Activated T-cell treated with anti-CD3 and anti-CD28 coated beads, Interleukin-2, amount 50 U/mL, for 4 hours (primary cell): Measurements from ENCODE around the gene YEATS4. TPM values are rescaled to one million over a fixed set of nuclear protein-coding genes. Genes with fewer than 3 reads are reported as not detected.

Experiments used
- ATAC-seq, 2 donors: fragments of 200-7000 bp; cut with Tn5 transposase; one replicate each; pipeline ENCODE4 v1.10.0; 2021
- DNase-seq: peaks from one replicate; pipeline ENCODE4 v3.0.0-alpha.2; 2020
- H3K27me3 Mint-ChIP-seq: one replicate; pipeline ENCODE4 v1.8.0; 2021; ENCODE audit warnings: low read depth, mixed read lengths
- H3K36me3 Mint-ChIP-seq: one replicate; pipeline ENCODE4 v1.8.0; 2022; ENCODE audit warnings: mixed read lengths; ENCODE audit not compliant: insufficient read depth
- H3K4me1 Mint-ChIP-seq: one replicate; pipeline ENCODE4 v1.8.0; 2021; ENCODE audit warnings: low read depth, mixed read lengths
- H3K4me3 Mint-ChIP-seq: one replicate; pipeline ENCODE4 v1.8.0; 2021; ENCODE audit warnings: mild to moderate bottlenecking, moderate library complexity, mixed read lengths
- H3K9me3 Mint-ChIP-seq: one replicate; pipeline ENCODE4 v1.8.0; 2021; ENCODE audit warnings: mixed read lengths
- total RNA-seq, 3 donors: library from RNA; stranded (reverse); gene quantifications; one replicate each; pipeline ENCODE4 v1.2.1, GENCODE V29; 2021

Gene YEATS4
- total RNA-seq, 3 donors from 2014 or later, result 36.2 to 53.3 (median 39.8) TPM

DNA sequence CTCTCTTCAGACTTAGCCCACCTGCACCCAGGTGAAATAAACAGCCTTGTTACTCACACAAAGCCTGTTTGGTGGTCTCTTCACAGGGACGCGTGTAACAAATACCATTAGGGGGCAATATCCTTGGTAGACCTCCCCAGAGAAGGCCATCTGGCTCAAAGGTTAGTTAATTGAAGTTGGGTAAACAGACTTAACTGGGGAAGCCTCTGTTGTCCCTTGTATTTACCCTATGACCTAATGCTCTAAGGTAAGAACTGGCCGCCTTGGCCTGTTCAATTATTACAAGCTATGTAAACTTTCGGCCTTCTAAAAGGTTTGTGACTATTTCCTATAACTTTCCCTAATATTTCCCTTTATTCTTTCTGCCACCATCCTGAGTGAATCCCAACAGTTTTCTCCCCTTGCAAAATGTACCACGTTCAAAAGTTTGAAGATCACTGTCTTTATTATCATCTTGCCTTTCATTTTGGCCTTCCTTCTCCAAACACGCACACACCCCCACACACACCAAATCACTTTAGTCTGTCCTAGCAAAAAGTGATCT lies 26.7 kb upstream of the YEATS4 start:
- Mint-ChIP-seq H3K9me3 (no peaks in the 10 kb centered on the region), H3K4me3 (no peak overlapping the region), H3K36me3 (no peaks in the 10 kb centered on the region), H3K27me3 (no peaks in the 10 kb centered on the region), H3K4me1 (peaks cover 63% of the 10 kb centered on the region)
- no peak for ATAC-seq
- no peak for DNase-seq

DNA sequence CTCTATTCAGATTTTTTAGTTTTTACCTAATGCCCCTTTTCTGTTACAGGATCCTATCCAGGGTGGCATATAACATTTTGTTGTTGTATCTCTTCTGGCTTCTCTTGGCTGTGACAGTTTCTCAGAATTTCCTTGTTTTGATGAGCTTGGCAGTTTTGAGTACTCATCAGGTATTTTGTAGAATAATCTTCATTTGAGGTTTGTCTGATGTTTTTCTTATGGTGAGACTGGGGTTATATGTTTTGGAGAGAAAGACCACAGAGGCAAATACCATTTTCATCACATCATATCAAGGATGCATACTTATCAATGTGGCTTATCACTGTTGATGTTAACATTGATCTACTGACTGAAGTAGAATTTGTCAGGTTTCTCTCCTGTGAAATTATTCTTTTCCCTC lies 25.4 kb upstream of the YEATS4 start:
- no peak for ATAC-seq
- peaks cover 53% of the 10 kb centered on the region for H3K4me1 Mint-ChIP-seq
- H3K9me3 Mint-ChIP-seq, result no peaks in the 10 kb centered on the region
- no peaks in the 10 kb centered on the region for H3K36me3 Mint-ChIP-seq
- no peak for DNase-seq
- H3K4me3 Mint-ChIP-seq, result no peak overlapping the region
- H3K27me3 Mint-ChIP-seq, result no peaks in the 10 kb centered on the region

DNA sequence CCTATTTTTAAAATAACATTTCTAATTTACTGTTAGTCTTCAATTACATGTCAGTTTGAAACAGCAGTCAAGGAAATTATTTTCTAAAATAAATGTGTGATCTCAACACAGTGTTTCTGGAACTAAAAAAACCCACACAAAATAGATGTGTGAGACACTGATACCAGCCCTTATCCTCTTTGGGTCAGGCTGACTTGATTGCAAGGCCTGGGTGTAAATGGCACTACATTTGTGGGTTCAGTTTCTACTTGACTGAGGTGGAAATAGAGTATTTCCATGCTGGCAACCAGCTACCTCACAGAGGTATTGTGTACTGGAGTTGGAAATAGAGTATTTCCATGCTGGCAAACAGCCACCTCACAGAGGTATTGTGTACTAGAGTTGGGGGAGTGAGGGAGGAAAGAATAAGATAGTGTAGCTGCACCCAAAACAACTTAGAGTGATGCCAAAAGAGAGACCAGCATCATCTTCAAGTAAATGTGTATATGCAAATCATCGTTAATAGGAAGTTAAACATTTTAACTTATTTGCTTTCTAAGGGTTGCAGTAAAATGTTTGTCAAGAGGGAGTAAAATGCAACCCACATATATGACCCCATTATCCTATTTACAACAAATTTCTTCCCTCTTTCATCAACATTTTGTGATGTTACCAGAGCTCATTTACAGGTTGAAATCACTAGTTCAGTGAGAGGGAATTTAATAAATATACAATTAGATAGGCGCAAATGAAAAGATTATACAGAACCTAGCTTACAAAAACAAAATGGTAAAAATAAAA lies 22.0 kb upstream of the YEATS4 start:
- no peaks in the 10 kb centered on the region for H3K36me3 Mint-ChIP-seq
- H3K9me3 Mint-ChIP-seq, result no peaks in the 10 kb centered on the region
- DNase-seq (no peak), ATAC-seq (no peak)
- no peak overlapping the region for H3K4me3 Mint-ChIP-seq
- H3K27me3 Mint-ChIP-seq, result peaks cover 2% of the 10 kb centered on the region
- H3K4me1 Mint-ChIP-seq, result peaks cover 28% of the 10 kb centered on the region

DNA sequence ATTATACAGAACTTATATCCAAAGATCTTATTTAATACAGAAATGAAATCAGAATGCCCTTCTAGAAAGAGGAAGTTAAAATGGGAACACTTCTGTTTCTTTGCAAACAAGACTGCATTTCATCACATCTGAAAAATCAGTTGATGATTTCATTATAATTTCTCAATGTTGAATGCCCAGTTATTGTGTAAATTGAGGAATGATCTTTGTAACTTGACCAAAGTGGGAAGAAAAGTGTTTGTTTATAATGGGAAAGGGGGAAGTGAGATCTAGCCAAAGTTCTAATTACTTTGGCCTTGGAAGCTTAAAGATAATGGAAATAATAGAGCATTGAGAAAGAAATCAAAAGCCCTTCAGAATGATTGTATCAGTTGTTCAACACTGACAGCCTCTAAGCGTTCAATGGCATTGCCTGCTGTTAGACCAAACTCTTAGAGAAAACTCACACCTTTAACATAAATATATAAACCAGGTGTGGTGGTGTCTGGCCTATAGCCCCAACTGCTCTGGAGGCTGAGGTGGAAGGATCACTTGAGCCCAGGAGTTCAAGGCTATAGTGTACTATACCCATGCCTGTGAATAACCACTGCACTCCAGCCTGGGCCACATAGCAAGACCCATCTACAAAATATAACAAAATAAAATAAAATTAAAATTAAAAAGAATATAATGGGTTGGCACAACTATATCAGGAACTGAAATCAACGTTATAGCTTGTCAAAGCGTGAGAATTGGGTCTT lies 21.3 kb upstream of the YEATS4 start:
- ATAC-seq (no peak), DNase-seq (no peak)
- Mint-ChIP-seq H3K36me3 (no peaks in the 10 kb centered on the region), H3K4me1 (peaks cover 20% of the 10 kb centered on the region), H3K4me3 (no peak overlapping the region), H3K9me3 (no peaks in the 10 kb centered on the region), H3K27me3 (peaks cover 3% of the 10 kb centered on the region)

DNA sequence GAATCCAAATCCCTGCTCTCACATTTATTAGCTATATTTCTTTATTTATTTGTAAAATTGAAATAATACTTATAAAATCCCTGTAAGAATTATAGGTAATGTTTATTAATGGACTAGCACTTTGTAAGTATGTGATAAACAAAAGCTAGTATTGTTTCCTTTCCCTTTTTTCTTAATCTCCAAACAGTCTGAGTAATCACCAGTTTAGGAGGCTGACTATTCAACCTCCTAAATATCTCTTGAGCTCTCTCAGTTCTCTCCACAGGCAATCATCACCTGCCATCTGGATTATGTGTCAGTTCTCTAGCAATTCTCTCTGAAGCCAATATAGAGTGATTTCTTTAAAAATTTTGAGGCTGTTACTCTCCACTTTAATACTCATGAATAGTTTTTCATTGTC lies 20.6 kb upstream of the YEATS4 start:
- ATAC-seq (no peak), DNase-seq (no peak)
- Mint-ChIP-seq H3K27me3 (peaks cover 3% of the 10 kb centered on the region), H3K4me1 (peaks cover 17% of the 10 kb centered on the region), H3K4me3 (no peak overlapping the region), H3K36me3 (no peaks in the 10 kb centered on the region), H3K9me3 (no peaks in the 10 kb centered on the region)

DNA sequence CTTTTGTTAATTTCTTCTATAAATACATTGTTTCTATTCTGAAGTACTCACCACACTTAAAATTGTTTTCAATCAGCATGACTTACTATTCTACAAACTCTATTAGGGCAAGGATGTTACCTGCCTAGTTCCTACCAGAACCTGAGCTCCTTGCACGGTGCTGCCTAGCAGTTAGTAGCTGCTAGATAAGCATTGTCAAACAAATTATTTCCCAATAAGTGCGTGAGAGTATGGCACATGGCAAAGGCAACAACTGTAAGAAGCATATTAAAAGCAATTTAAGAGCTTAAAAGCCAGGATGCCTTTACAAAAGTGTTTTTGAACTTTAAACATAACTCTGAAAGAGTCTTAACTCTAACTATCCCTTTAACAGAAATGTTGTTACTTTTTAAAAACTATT lies 19.5 kb upstream of the YEATS4 start:
- Mint-ChIP-seq H3K4me1 (peaks cover 7% of the 10 kb centered on the region), H3K9me3 (no peaks in the 10 kb centered on the region), H3K27me3 (peaks cover 3% of the 10 kb centered on the region), H3K36me3 (no peaks in the 10 kb centered on the region), H3K4me3 (no peak overlapping the region)
- DNase-seq (no peak), ATAC-seq (no peak)

DNA sequence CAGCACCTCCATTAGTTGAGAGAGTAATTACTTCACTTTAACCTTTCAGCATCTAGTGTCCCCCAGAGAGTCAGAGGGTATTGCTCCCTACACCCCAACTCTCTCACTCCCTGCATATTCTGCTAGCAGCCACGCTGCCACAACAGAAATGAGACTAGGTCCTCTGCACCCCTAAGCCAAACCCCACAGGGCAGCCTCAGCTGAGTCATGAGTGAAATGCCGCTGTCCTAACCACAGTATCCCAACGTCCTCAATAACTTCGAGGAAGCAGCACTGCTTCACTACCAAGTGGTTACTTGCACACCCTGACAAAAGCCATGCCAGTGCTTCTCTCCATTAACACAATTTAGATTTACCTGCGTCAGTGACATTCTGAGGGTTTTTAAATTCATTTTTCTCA lies 18.2 kb upstream of the YEATS4 start:
- no peaks in the 10 kb centered on the region for H3K36me3 Mint-ChIP-seq
- no peak overlapping the region for H3K4me3 Mint-ChIP-seq

DNA sequence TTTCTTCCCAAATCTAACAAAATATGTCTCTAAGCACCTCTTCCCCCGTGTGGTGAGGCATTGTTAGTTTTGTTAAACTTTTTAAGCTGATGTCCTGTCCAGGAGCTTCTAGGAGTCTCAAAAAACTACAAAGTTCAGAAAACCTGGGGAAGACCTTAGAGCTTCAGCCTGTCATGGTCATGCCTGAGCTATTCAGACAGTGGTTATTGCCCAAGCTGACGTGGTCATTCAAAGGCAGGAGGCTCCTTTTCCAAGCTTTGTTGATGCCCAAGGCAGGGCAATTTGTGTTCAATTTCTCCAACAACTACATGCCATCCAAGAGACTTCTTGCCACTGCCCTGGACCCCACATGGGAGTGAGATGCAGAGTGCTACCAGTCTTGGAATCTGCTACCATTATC lies 17.1 kb upstream of the YEATS4 start:
- no peak for DNase-seq
- Mint-ChIP-seq H3K9me3 (no peaks in the 10 kb centered on the region), H3K4me1 (peaks cover 3% of the 10 kb centered on the region), H3K36me3 (no peaks in the 10 kb centered on the region), H3K4me3 (no peak overlapping the region), H3K27me3 (peaks cover 3% of the 10 kb centered on the region)
- no peak for ATAC-seq

More for the DNA sequence above, 18.2 kb upstream of the YEATS4 start:
- Mint-ChIP-seq H3K27me3 (peaks cover 3% of the 10 kb centered on the region), H3K9me3 (no peaks in the 10 kb centered on the region), H3K4me1 (peaks cover 5% of the 10 kb centered on the region)
- ATAC-seq, result no peak
- DNase-seq, result no peak

DNA sequence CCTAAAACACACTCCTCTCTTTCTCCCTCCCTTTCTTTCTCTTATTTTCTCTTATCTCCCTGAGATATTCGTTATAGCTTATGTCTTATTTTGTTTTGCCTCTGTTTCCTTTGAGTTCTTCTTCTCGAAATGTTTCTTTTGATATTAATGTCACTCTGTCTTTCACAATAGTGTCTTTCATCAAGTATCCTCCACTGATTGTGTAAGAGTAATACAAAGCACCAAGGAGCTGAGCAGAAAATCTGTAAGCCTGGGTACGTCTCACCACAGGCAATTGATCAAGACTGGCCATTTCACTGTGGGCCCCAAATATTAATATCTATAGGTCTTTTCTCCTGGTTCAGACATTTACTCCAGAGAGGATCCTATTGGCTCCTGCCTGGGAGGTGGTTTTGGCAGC lies 16.2 kb upstream of the YEATS4 start:
- Mint-ChIP-seq H3K4me1 (peaks cover 4% of the 10 kb centered on the region), H3K4me3 (no peak overlapping the region), H3K36me3 (no peaks in the 10 kb centered on the region), H3K27me3 (peaks cover 3% of the 10 kb centered on the region), H3K9me3 (no peaks in the 10 kb centered on the region)
- no peak for DNase-seq
- ATAC-seq, result no peak

DNA sequence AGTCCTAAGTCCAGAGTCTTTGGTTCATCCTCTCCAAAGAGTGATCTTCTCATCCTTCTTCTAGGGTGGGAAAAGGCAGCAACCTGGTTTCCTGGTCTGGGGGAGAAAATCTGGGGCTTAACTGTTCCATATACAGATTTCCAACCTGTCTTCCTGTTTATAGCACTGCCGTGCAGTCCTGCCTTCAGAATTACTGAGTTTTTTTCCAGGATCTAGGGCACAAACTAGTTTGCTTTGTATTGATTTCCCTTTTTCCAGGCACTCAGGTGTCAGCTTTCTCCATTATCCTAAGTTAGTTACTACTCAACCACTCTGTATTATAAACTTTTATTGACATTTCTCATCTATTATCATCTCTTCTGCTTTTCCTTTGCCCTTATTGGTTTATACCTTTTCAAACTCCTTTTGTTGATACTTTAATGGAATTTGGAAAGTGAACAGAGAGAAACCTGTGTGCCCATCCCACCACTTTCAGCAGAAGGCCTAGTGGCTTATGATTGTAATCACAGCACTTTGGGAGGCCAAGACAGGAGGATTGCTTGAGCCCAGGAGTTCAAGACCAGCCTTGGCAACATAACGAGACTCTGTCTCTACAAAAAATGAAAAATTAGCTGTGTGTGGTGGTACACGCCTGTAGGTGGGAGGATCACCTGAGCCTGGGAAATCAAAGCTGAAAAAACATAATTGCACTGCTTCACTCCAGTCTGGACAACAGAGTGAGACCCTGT lies 15.5 kb upstream of the YEATS4 start:
- DNase-seq, result no peak
- ATAC-seq, result no peak
- H3K9me3 Mint-ChIP-seq, result no peaks in the 10 kb centered on the region
- H3K27me3 Mint-ChIP-seq, result peaks cover 3% of the 10 kb centered on the region
- no peak overlapping the region for H3K4me3 Mint-ChIP-seq
- no peaks in the 10 kb centered on the region for H3K36me3 Mint-ChIP-seq
- peaks cover 5% of the 10 kb centered on the region for H3K4me1 Mint-ChIP-seq

DNA sequence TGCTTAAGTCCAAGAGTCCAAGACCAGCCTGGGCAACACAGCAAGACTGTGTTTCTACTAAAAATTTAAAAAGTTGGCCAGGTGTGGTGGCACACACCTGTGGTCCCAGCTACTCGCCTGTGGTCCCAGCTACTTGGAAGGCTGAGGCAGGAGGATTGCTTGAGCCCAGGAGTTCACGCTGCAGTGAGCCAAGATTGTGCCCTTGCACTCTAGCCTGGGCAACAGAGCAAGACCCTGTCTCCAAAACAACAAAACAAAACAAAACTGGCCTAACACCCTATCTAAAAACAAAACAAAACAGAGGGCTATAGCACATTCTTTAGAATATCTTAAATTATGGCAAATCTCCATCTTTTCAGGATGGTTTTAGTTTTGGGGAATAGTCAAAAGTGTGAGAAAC lies 14.5 kb upstream of the YEATS4 start:
- H3K4me1 Mint-ChIP-seq, result peaks cover 5% of the 10 kb centered on the region
- H3K9me3 Mint-ChIP-seq, result no peaks in the 10 kb centered on the region
- no peak for DNase-seq
- no peak overlapping the region for H3K4me3 Mint-ChIP-seq
- no peak for ATAC-seq
- peaks cover 3% of the 10 kb centered on the region for H3K27me3 Mint-ChIP-seq
- no peaks in the 10 kb centered on the region for H3K36me3 Mint-ChIP-seq

DNA sequence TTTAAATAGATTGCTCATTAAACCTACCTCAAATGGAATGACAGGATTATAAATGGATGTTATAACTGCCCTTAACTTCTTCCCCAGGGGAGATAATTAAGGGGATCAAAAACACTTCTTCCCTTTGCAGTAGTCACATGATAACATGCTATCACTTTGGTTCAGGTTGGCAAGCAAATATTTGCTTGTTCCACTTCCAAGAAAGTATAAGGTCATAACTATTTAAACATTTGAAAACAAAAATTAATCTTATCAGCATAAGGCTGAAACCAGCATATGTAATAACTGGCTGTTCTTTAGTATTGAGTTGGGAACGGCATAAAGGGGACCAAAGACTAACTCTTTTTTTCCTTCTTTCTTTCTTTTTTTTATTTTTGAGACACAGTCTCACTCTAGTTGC lies 13.8 kb upstream of the YEATS4 start:
- no peak for ATAC-seq
- Mint-ChIP-seq H3K9me3 (no peaks in the 10 kb centered on the region), H3K4me3 (no peak overlapping the region), H3K27me3 (peaks cover 3% of the 10 kb centered on the region), H3K36me3 (no peaks in the 10 kb centered on the region), H3K4me1 (peaks cover 5% of the 10 kb centered on the region)
- DNase-seq, result no peak

DNA sequence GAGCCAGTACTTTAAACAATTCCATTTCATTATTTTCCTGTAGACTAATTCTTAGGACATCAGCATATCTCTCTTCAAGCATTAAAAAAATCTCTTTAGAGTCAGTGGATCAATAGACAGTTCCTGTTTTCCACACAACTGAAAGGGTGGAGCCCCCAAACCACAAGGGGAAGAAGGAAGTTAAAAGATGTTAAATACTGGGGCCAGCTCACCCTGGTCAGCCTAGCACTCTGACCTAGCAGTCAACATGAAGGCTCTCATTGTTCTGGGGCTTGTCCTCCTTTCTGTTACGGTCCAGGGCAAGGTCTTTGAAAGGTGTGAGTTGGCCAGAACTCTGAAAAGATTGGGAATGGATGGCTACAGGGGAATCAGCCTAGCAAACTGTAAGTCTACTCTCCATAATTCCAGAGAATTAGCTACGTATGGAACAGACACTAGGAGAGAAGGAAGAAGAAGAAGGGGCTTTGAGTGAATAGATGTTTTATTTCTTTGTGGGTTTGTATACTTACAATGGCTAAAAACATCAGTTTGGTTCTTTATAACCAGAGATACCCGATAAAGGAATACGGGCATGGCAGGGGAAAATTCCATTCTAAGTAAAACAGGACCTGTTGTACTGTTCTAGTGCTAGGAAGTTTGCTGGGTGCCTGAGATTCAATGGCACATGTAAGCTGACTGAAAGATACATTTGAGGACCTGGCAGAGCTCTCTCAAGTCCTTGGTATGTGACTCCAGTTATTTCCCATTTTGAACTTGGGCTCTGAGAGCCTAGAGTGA lies 11.2 kb upstream of the YEATS4 start, which contains the start of gene LYZ:
Gene LYZ (plus strand): TSS at position 220 of the 777 bp plus-strand sequence. CDS start 28 bp downstream, at position 248.
- ATAC-seq, result no peak
- H3K4me3 Mint-ChIP-seq, result no peak within 1 kb of the TSS
- no peaks in the 10 kb centered on the region for H3K27me3 Mint-ChIP-seq
- no peak for DNase-seq
- H3K9me3 Mint-ChIP-seq, result no peaks in the 10 kb centered on the region
- no peaks in the 10 kb centered on the region for H3K36me3 Mint-ChIP-seq
- peaks cover 5% of the 10 kb centered on the region for H3K4me1 Mint-ChIP-seq
